Central memory CD8-positive, alpha-beta T cell (primary cell): Measurements from ENCODE around the gene TOX2.

Experiments
- ATAC-seq: fragments of 150-1000 bp; cut with Tn5 transposase; replicated peaks from 2 replicates; pipeline ENCODE4 v1.10.0; 2022; ENCODE audit warnings: mild to moderate bottlenecking, moderate FRiP score, moderate number of reproducible peaks; ENCODE audit not compliant: poor library complexity, severe bottlenecking; ENCODE audit errors: extremely low read depth
- DNase-seq, 2 donors: peaks; one replicate each; pipeline ENCODE4 v3.0.0; 2021; ENCODE audit warnings: low spot score in 2 of 2
- H3K27ac Mint-ChIP-seq: one replicate; pipeline ENCODE4 v1.8.0; 2022; ENCODE audit warnings: low read depth, mild to moderate bottlenecking, moderate library complexity, mixed read lengths
- H3K27me3 Mint-ChIP-seq: one replicate; pipeline ENCODE4 v1.8.0; 2022; ENCODE audit warnings: mixed read lengths
- H3K36me3 Mint-ChIP-seq: one replicate; pipeline ENCODE4 v1.8.0; 2022; ENCODE audit warnings: mild to moderate bottlenecking, moderate library complexity, mixed read lengths; ENCODE audit not compliant: insufficient read depth
- H3K4me1 Mint-ChIP-seq: one replicate; pipeline ENCODE4 v1.8.0; 2022; ENCODE audit warnings: mixed read lengths
- H3K4me3 Mint-ChIP-seq: one replicate; pipeline ENCODE4 v1.8.0; 2022; ENCODE audit warnings: mild to moderate bottlenecking, moderate library complexity, mixed read lengths
- H3K9me3 Mint-ChIP-seq: one replicate; pipeline ENCODE4 v1.8.0; 2022; ENCODE audit warnings: mixed read lengths

Gene TOX2

DNA sequence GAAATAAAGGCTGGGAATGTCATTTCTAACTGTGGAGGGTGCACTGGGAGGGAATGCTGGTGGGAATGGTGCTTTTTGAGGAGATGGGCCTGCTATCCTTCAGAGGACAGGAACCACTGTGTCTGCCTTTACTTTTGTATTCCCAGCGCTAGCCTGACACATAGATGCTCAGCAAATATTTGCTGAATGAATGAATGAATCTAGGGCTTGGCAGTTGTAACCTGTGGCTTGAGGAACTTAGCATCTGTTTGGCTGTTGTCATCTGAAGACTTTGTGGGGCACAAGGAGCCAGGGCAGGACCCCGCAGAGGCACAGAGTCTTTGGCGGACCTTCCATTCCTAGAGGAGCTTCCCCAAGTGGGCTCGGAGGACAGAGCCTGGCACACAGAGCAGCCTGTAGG lies 6.1 kb downstream of the TOX2 start:
- no peaks in the 10 kb centered on the region for H3K9me3 Mint-ChIP-seq
- no peaks in the 10 kb centered on the region for H3K36me3 Mint-ChIP-seq
- ATAC-seq (no peak), DNase-seq (no peak)
- H3K4me3 Mint-ChIP-seq: no peak overlapping the region
- peaks cover 70% of the 10 kb centered on the region for H3K27me3 Mint-ChIP-seq
- H3K4me1 Mint-ChIP-seq: peaks cover 37% of the 10 kb centered on the region
- H3K27ac Mint-ChIP-seq: no peak overlapping the region

DNA sequence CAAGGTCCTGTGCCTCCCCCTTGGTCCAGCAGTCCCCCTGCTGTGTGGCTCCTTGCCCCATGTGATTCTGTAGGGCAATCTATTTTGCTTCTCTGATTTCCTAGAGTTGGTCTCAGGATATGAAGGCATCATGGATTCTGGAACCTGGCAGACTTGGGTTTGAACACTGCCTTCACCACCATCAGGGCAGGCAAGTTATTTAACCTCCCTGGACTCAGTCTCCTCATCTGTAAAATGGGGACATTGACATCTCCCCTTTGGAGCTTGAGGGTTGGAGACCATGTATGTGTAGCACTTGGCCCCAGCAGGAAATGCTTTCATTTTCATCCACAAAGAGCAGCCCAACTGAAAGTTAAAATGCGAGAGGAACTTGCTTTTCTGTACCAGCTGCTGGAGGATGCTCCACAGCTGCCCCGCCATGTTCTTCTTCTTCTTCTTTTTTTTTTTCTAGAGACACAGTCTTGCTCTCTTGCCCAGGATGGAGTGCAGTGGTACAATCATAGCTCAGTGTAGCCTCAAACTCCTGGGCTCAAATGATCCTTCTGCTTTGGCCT lies 6.7 kb downstream of the TOX2 start:
- DNase-seq (no peak), ATAC-seq (no peak)
- Mint-ChIP-seq H3K4me3 (no peak overlapping the region), H3K27ac (no peak overlapping the region), H3K9me3 (no peaks in the 10 kb centered on the region), H3K27me3 (peaks cover 70% of the 10 kb centered on the region), H3K4me1 (peaks cover 40% of the 10 kb centered on the region), H3K36me3 (no peaks in the 10 kb centered on the region)

DNA sequence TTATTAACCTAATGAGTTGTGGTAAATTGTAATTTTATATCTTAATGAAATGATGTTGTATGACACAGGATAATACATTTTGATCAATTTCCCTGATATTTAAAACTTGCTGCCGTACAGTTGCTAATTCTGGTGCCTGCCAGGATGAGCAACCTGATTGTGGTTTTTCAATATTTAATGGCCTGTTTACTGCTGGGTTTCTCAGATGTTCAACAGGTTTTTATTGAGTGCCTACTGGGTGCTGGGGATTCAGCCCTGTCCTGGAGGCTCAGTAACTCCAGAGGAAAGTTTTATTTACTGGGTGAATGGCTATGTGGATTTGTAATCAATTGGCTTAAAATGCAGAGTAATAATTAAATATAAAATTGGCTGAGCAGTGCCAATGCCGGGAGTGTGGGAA lies 8.0 kb downstream of the TOX2 start:
- no peaks in the 10 kb centered on the region for H3K9me3 Mint-ChIP-seq
- peaks cover 39% of the 10 kb centered on the region for H3K4me1 Mint-ChIP-seq
- H3K4me3 Mint-ChIP-seq: no peak overlapping the region
- peaks cover 62% of the 10 kb centered on the region for H3K27me3 Mint-ChIP-seq
- no peaks in the 10 kb centered on the region for H3K36me3 Mint-ChIP-seq
- no peak for DNase-seq
- H3K27ac Mint-ChIP-seq: no peak overlapping the region
- no peak for ATAC-seq

DNA sequence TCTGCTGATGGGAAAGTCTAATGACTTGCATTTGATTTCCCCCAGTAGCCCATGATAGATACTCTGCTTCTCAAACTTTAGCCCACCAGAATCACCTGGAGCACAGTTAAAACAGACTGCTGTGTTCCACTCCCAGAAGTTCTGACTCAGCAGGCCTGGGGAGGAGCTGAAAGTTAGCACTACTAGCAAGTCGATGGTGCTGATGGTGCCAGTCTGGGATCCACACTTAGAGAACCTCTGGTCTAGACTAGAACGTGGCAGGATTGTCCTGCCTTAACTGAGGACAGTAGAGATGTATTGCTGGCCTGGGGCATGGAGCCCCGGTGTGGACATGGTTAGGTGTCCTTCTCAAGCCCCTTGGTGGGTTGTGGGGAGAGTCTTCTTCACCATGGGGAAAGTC lies 8.7 kb downstream of the TOX2 start:
- H3K27ac Mint-ChIP-seq: no peak overlapping the region
- ATAC-seq (no peak), DNase-seq (no peak)
- H3K9me3 Mint-ChIP-seq: no peaks in the 10 kb centered on the region
- H3K36me3 Mint-ChIP-seq: no peaks in the 10 kb centered on the region
- peaks cover 62% of the 10 kb centered on the region for H3K27me3 Mint-ChIP-seq
- peaks cover 39% of the 10 kb centered on the region for H3K4me1 Mint-ChIP-seq
- no peak overlapping the region for H3K4me3 Mint-ChIP-seq

DNA sequence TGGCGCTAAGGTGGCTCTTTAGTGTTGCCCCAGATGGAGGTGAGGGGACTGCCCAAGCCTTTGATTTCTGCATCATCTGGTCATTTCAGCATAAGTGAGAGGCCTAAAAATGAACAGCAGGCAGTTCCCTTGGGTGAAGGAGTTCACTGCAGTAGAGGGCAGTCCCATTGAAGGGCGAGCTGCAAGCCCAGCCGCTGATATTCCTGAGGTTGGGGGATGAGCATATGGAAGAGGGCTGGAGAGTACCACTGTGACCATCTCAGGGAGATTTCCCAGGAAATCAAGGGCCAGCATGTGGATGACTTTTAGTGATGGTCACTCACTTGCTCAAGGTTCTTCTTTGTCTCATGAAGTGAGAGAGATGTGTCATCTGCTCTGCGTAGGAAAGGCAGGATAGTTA lies 9.3 kb downstream of the TOX2 start:
- ATAC-seq (no peak), DNase-seq (no peak)
- no peaks in the 10 kb centered on the region for H3K36me3 Mint-ChIP-seq
- no peak overlapping the region for H3K4me3 Mint-ChIP-seq
- H3K27ac Mint-ChIP-seq: no peak overlapping the region
- H3K9me3 Mint-ChIP-seq: no peaks in the 10 kb centered on the region
- H3K4me1 Mint-ChIP-seq: peaks cover 39% of the 10 kb centered on the region
- H3K27me3 Mint-ChIP-seq: peaks cover 62% of the 10 kb centered on the region

DNA sequence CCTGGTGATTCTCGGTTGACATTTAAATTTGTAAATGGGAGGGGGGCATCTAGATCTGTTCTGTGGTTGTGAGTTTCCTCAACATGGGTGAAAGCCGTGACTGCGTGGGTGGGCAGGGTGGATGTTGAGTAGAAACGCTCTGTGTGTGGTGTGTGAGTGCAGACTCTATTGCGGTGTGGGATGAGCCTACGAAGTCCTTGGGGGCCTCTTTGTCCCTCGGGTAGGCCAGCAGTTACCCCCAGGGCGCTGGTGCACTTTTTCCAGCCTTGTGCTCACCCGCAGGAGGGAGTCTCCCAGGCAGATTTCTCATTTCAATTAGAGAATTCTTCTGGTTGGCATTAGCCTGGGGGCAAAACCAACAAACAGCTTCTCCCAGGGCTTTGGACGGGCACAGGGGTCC lies 10.6 kb downstream of the TOX2 start:
- H3K27ac Mint-ChIP-seq: no peak overlapping the region
- no peaks in the 10 kb centered on the region for H3K36me3 Mint-ChIP-seq
- H3K9me3 Mint-ChIP-seq: no peaks in the 10 kb centered on the region
- H3K4me1 Mint-ChIP-seq: peaks cover 39% of the 10 kb centered on the region
- H3K27me3 Mint-ChIP-seq: peaks cover 56% of the 10 kb centered on the region
- no peak for DNase-seq
- peak overlapping the region; percentile 44 for H3K4me3 Mint-ChIP-seq
- peak; percentile 75 for ATAC-seq

DNA sequence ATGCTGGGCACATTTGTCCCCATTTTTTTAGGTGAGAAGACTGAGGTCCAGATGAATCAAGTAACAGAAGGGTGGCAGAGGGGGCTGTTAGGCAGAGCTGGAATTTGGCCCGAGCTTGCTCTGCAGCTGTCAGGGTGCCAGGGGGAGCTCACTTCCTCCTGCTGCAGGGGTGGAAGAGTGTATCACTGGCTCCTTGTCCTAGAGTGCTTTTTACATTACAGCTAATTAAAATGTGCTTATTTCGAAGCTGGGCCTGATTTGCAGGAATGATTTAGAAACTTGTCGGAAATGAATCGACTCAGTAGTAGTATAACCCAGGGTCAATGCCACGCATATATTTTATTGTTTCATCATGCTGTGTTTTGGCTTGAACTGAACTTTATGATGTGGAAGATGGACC lies 11.1 kb downstream of the TOX2 start:
- Mint-ChIP-seq H3K9me3 (no peaks in the 10 kb centered on the region), H3K4me3 (peak overlapping the region; percentile 44), H3K27me3 (peaks cover 51% of the 10 kb centered on the region), H3K27ac (no peak overlapping the region), H3K4me1 (peaks cover 39% of the 10 kb centered on the region), H3K36me3 (no peaks in the 10 kb centered on the region)
- DNase-seq: no peak
- ATAC-seq: peak; percentile 59

DNA sequence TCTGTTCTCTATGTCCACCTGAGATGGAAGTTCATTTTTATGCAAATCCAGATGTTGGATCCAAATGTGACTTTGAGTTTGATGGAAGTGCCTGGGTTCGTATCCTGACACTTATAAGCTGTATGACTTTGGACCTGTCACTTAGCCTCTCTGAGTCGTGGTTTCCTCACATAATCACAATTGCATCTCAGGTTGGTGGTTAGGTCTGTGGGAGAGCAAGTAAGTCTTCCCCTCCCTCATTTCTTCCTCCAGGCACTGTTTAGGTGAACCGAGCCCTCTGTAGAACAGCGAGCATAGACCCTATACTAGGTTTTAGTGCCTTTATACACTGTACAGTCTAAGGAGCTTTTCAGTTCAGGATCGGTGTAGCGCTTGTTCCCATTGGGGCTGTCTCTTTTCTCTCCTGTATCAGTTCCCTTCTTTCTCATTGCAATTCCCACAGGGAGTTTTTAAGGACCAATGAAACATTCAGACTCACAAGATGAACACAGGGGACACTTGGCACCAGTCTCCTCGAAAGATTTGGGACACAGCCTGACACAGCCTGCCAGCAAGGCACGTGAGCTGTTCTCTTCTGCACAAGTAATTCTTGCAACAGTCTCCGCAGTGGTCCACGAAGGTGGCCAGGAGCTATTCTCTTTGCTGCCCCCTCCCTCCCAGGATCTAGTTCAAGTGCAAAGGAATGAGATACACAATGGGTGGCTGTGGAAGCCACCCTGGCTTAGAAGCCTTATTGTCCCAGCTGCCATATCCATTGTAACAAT lies 11.8 kb downstream of the TOX2 start:
- DNase-seq: no peak
- Mint-ChIP-seq H3K36me3 (no peaks in the 10 kb centered on the region), H3K27me3 (peaks cover 49% of the 10 kb centered on the region), H3K27ac (no peak overlapping the region), H3K4me3 (no peak overlapping the region), H3K9me3 (no peaks in the 10 kb centered on the region), H3K4me1 (peaks cover 35% of the 10 kb centered on the region)
- ATAC-seq: peak; percentile 17

DNA sequence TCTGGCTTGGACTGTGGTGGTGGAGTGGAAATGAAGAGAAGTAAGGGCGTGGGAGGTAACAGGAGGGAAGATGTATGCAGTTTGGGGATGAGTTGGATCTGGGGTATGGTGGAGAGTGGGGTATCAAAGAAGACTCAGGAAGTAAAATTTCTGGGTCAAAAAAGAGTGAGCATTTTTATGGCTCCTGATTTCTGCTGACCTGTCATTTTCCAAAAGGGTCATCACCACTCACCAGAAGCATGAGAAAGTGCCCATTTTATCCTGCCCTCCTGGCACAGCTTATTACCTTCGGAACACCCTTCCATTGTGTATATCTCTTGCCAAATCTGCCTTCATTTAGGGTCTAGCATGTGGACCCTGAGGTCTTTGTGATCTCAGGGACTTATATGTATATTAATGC lies 17.3 kb downstream of the TOX2 start:
- Mint-ChIP-seq H3K4me3 (no peak overlapping the region), H3K9me3 (no peaks in the 10 kb centered on the region), H3K27ac (no peak overlapping the region), H3K36me3 (no peaks in the 10 kb centered on the region), H3K27me3 (peaks cover 18% of the 10 kb centered on the region), H3K4me1 (peaks cover 12% of the 10 kb centered on the region)
- no peak for DNase-seq
- ATAC-seq: no peak

DNA sequence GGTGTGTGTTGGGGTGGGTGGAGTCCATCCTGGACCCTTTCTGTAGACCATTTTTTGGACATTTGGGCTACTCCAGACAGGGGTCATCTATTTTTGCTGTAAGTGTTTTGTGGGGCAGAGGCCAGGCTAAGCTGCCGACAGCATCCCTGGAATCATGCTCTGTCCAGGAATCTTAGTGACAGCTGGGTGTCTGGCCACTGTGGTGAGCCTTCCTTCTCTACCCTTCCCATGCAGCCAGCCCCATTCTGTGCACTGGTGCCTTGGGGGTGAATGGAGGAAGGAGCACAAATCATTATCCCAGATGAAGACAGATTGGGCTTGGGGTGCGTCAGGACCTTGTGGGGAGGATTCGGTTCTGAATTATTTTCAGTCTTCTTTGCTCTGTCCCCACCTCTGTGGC lies 20.2 kb downstream of the TOX2 start:
- Mint-ChIP-seq H3K27ac (no peak overlapping the region), H3K4me1 (peaks cover 15% of the 10 kb centered on the region), H3K27me3 (peaks cover 22% of the 10 kb centered on the region), H3K4me3 (no peak overlapping the region), H3K36me3 (no peaks in the 10 kb centered on the region), H3K9me3 (no peaks in the 10 kb centered on the region)
- DNase-seq: no peak
- ATAC-seq: no peak

DNA sequence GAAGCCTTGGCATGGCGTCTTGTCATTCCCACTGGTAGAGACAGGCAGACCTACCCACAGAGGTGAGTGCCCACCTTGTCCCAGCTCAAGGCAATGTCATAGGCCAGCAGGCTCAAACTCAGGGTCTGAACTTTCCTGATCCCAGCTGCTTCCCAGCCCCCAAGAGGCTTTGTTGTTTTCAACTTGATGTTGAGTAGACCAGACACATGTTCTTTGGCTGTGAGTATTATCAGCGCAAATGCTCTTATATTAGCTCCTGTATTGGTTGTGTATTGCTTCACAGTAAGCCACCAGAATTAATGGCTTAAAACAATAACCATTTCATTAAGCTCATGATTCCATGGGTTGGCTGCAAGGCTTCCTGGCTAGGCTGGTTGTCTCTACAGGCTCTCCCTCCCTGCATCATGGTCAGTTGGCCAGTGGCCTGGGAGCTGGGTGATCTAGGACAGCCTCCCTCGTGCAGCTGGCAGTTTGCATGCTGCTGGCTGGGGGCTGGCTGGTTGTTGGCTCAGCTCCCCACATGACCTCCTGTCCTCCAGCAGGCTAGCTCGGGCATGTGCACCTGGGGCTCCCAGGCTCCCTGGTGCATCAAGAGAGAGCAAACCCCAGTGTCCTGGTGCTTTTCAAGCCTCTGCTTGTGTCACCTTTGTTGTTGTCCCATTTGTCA lies 21.6 kb downstream of the TOX2 start:
- peaks cover 22% of the 10 kb centered on the region for H3K4me1 Mint-ChIP-seq
- H3K27ac Mint-ChIP-seq: no peak overlapping the region
- ATAC-seq (no peak), DNase-seq (no peak)
- peaks cover 22% of the 10 kb centered on the region for H3K27me3 Mint-ChIP-seq
- H3K36me3 Mint-ChIP-seq: no peaks in the 10 kb centered on the region
- no peaks in the 10 kb centered on the region for H3K9me3 Mint-ChIP-seq
- no peak overlapping the region for H3K4me3 Mint-ChIP-seq

DNA sequence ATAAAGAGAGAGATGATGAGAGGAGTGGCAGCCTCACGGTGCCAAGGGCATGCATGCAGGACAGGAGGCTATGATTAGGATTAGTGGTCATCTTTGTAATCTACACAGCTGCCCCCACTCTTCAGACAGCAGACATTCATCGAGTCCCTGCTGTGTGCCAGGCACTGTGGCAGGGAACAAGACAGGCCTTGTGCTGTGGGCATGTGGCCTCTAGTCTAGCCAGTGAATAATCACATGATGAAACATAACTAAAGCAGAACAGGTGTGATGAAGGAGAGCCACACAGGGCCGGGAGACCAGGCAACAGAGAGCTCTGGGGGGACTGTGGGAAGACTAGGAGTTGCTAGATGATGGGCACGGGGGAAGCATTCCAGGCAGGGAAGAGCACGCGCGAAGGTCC lies 22.2 kb downstream of the TOX2 start:
- no peaks in the 10 kb centered on the region for H3K9me3 Mint-ChIP-seq
- peaks cover 22% of the 10 kb centered on the region for H3K27me3 Mint-ChIP-seq
- H3K4me3 Mint-ChIP-seq: no peak overlapping the region
- no peak overlapping the region for H3K27ac Mint-ChIP-seq
- ATAC-seq (no peak), DNase-seq (no peak)
- H3K36me3 Mint-ChIP-seq: no peaks in the 10 kb centered on the region
- peaks cover 27% of the 10 kb centered on the region for H3K4me1 Mint-ChIP-seq

DNA sequence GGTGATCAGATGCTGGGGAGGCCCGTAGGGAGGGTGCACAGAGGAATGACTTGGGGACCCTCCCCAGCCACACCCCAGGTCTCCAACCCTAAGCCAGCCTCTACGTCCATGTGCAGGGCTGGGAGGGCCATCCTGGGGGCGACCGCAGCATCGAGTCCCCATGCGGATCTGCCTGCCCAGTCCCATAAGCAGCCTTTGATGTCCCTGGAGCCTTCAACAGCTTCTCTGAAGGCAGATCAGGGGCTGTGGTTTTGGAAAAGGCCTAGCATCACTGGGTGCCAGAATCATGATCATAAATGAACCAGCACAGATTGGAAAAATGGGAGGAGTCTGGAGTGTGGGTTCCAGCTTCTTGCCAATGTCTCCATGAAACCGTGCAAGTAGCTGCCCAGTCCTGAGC lies 22.9 kb downstream of the TOX2 start:
- peaks cover 22% of the 10 kb centered on the region for H3K27me3 Mint-ChIP-seq
- no peak overlapping the region for H3K27ac Mint-ChIP-seq
- no peak for DNase-seq
- H3K4me3 Mint-ChIP-seq: no peak overlapping the region
- no peaks in the 10 kb centered on the region for H3K9me3 Mint-ChIP-seq
- ATAC-seq: no peak
- peaks cover 33% of the 10 kb centered on the region for H3K4me1 Mint-ChIP-seq
- no peaks in the 10 kb centered on the region for H3K36me3 Mint-ChIP-seq
